EL (cell line): Measurements from ENCODE around the gene PRKG1.
"Not testable (repeated sequence)": the region's sequence is repeated elsewhere in the genome, so short reads cannot be mapped to it uniquely, and the experiment has no call there.

Experiments used
- DNase-seq: peaks from one replicate; pipeline ENCODE4 v3.0.0-alpha.2; 2016

Gene PRKG1

GRCh38 chr10:52032681-52033629 is 958.7 kb downstream of the PRKG1 start:
- no peak for DNase-seq

- not testable (repeated sequence) for DNase-seq
Observed at GRCh38 chr10:52039002-52039793, 964.9 kb downstream of the PRKG1 start.

GRCh38 chr10:52040486-52040885 is 966.2 kb downstream of the PRKG1 start:
- no peak for DNase-seq

GRCh38 chr10:52043811-52044210 is 969.5 kb downstream of the PRKG1 start:
- no peak for DNase-seq

GRCh38 chr10:52048051-52048450 is 973.8 kb downstream of the PRKG1 start:
- DNase-seq: no peak

GRCh38 chr10:52050429-52051047 is 976.3 kb downstream of the PRKG1 start:
- no peak for DNase-seq

GRCh38 chr10:52053497-52053896 is 979.2 kb downstream of the PRKG1 start:
- DNase-seq: no peak

GRCh38 chr10:52056291-52056690 is 982.0 kb downstream of the PRKG1 start:
- no peak for DNase-seq

GRCh38 chr10:52059089-52059488 is 984.8 kb downstream of the PRKG1 start:
- no peak for DNase-seq

- DNase-seq: no peak
Observed at GRCh38 chr10:52063159-52063558, 988.9 kb downstream of the PRKG1 start.

GRCh38 chr10:52064084-52064845 is 990.0 kb downstream of the PRKG1 start:
- no peak for DNase-seq

GRCh38 chr10:52066383-52066782 is 992.1 kb downstream of the PRKG1 start:
- no peak for DNase-seq

- no peak for DNase-seq
Observed at GRCh38 chr10:52068485-52068884, 994.2 kb downstream of the PRKG1 start.

- no peak for DNase-seq
Observed at GRCh38 chr10:52071814-52072213, 997.5 kb downstream of the PRKG1 start.

GRCh38 chr10:52074505-52075026 is 1000.3 kb downstream of the PRKG1 start:
- DNase-seq: no peak

GRCh38 chr10:52077814-52078213 is 1003.5 kb downstream of the PRKG1 start:
- no peak for DNase-seq

- DNase-seq: no peak
Observed at GRCh38 chr10:52078397-52078937, 1004.2 kb downstream of the PRKG1 start.

- DNase-seq: no peak
Observed at GRCh38 chr10:52082307-52082706, 1008.0 kb downstream of the PRKG1 start.

- DNase-seq: no peak
Observed at GRCh38 chr10:52083422-52083821, 1009.1 kb downstream of the PRKG1 start.

- DNase-seq: no peak
Observed at GRCh38 chr10:52092390-52092789, 1018.1 kb downstream of the PRKG1 start.

- DNase-seq: no peak
Observed at GRCh38 chr10:52098130-52098529, 1023.8 kb downstream of the PRKG1 start.

GRCh38 chr10:52099026-52099600 is 1024.8 kb downstream of the PRKG1 start:
- no peak for DNase-seq
